HepG2 (cell line): ENCODE measurements around the gene ST7L. TPM values are rescaled to one million over a fixed set of nuclear protein-coding genes. Genes with fewer than 3 reads are reported as not detected.

Experiments used
- AKAP8 ChIP-seq: sonication (generic); formaldehyde crosslinking; IDR thresholded peaks from 2 replicates; pipeline ENCODE4 v1.5.1; 2020; ENCODE audit warnings: mild to moderate bottlenecking, missing genetic modification reagents
- ARID5B ChIP-seq: IDR thresholded peaks from 2 replicates; pipeline ENCODE4 v1.4.0; 2020; ENCODE audit warnings: mild to moderate bottlenecking, missing genetic modification reagents
- FOXA1 ChIP-seq, 2 experiments: fragments of 450-650 bp in 1 of 2; sonication (generic) in 1 of 2; formaldehyde crosslinking in 1 of 2; IDR thresholded peaks; 2 replicates each; pipeline versions ENCODE4 v1.4.0 to v1.6.1; 2016 to 2020; ENCODE audit warnings: missing genetic modification reagents in 1 of 2
- HDAC2 ChIP-seq: sonication (generic); formaldehyde crosslinking; IDR thresholded peaks from 2 replicates; pipeline ENCODE4 v1.4.0; 2020; ENCODE audit warnings: missing genetic modification reagents
- IRF2 ChIP-seq: IDR thresholded peaks from 2 replicates; pipeline ENCODE4 v1.6.1; 2018; ENCODE audit warnings: missing genetic modification reagents, missing compliant biosample characterization
- MEF2D ChIP-seq: sonication (generic); formaldehyde crosslinking; IDR thresholded peaks from 2 replicates; pipeline ENCODE4 v1.5.1; 2020; ENCODE audit warnings: mild to moderate bottlenecking, missing genetic modification reagents
- NKX3-1 ChIP-seq: sonication (generic); formaldehyde crosslinking; IDR thresholded peaks from 2 replicates; pipeline ENCODE4 v1.5.0; 2020; ENCODE audit warnings: missing genetic modification reagents
- PLRG1 ChIP-seq: fragments of 450-650 bp; conservative IDR thresholded peaks from 2 replicates; pipeline ENCODE4 v1.6.1; 2016
- PPARG ChIP-seq: conservative IDR thresholded peaks from 2 replicates; pipeline ENCODE4 v1.6.1; 2016; ENCODE audit warnings: missing biosample characterization, missing genetic modification reagents
- PTBP1 ChIP-seq: fragments of 200-400 bp; formaldehyde crosslinking; IDR thresholded peaks from 2 replicates; pipeline ENCODE4 v1.6.1; 2018; ENCODE audit warnings: low read length, low read depth; ENCODE audit not compliant: poor library complexity, severe bottlenecking
- RCOR2 ChIP-seq: IDR thresholded peaks from 2 replicates; pipeline ENCODE4 v1.6.1; 2016; ENCODE audit warnings: missing biosample characterization, missing genetic modification reagents
- RFXANK ChIP-seq: IDR thresholded peaks from 2 replicates; pipeline ENCODE4 v1.6.1; 2016
- SETDB1 ChIP-seq: sonication (generic); formaldehyde crosslinking; IDR thresholded peaks from 2 replicates; pipeline ENCODE4 v1.5.1; 2020; ENCODE audit warnings: missing genetic modification reagents, mild to moderate bottlenecking, borderline replicate concordance
- SKI ChIP-seq: fragments of 450-650 bp; IDR thresholded peaks from one replicate; pipeline ENCODE4 v1.6.1; 2018; ENCODE audit warnings: mild to moderate bottlenecking; ENCODE audit not compliant: partially characterized antibody
- SOX5 ChIP-seq: IDR thresholded peaks from 2 replicates; pipeline ENCODE4 v1.6.1; 2016; ENCODE audit warnings: borderline replicate concordance
- SOX6 ChIP-seq, 2 experiments: fragments of 450-650 bp in 1 of 2; sonication (generic) in 1 of 2; formaldehyde crosslinking in 1 of 2; IDR thresholded peaks; 2 replicates each; pipeline versions ENCODE4 v1.4.0 to v1.6.1; 2017 to 2020; ENCODE audit warnings: antibody characterized with exemption in 1 of 2, mild to moderate bottlenecking in 1 of 2, missing genetic modification reagents in 1 of 2
- SRSF9 ChIP-seq: fragments of 200-400 bp; formaldehyde crosslinking; IDR thresholded peaks from 2 replicates; pipeline ENCODE4 v1.6.1; 2018; ENCODE audit warnings: borderline replicate concordance, mild to moderate bottlenecking, low read depth, low read length; ENCODE audit not compliant: insufficient read depth, poor library complexity, severe bottlenecking
- THYN1 ChIP-seq: sonication (generic); formaldehyde crosslinking; IDR thresholded peaks from 2 replicates; pipeline ENCODE4 v1.8.1; 2023; ENCODE audit warnings: low read depth, mild to moderate bottlenecking, moderate library complexity, missing genetic modification reagents, borderline replicate concordance
- ZEB1 ChIP-seq: IDR thresholded peaks from 2 replicates; pipeline ENCODE4 v1.6.1; 2012; ENCODE audit warnings: mild to moderate bottlenecking, low read depth, inconsistent platforms; ENCODE audit not compliant: insufficient replicate concordance
- ZNF24 ChIP-seq: fragments of 450-650 bp; IDR thresholded peaks from 2 replicates; pipeline ENCODE4 v1.6.1; 2017; ENCODE audit warnings: antibody characterized with exemption, mild to moderate bottlenecking
- ZNF496 ChIP-seq: sonication (generic); formaldehyde crosslinking; IDR thresholded peaks from 2 replicates; pipeline ENCODE4 v1.8.1; 2023; ENCODE audit warnings: mild to moderate bottlenecking, moderate library complexity, missing genetic modification reagents; ENCODE audit not compliant: insufficient replicate concordance
- ZNF75D ChIP-seq: sonication (generic); formaldehyde crosslinking; IDR thresholded peaks from 2 replicates; pipeline ENCODE4 v1.8.1; 2023; ENCODE audit warnings: missing genetic modification reagents, mild to moderate bottlenecking, borderline replicate concordance
- polyA plus RNA-seq, 8 experiments: library from polyadenylated mRNA; depleted of rRNA in 3 of 8; stranded (reverse) in 7 of 8; unstranded in 1 of 8; fragments of >200 nt; fragmentation: Illumina TruSeq in 4 of 8; extraction: Trizol in 4 of 8; gene quantifications; 2 replicates each; pipeline versions ENCODE4 v1.2.1 to v1.2.3, GENCODE V29; 2011 to 2016; ENCODE audit warnings: low read depth in 4 of 8, missing spikeins in 1 of 8, mixed read lengths in 1 of 8; ENCODE audit not compliant: insufficient read depth in 1 of 8
- total RNA-seq, 5 experiments: library from RNA; depleted of rRNA; stranded (reverse); fragments of >200 nt; fragmentation: Illumina TruSeq; extraction: Trizol; gene quantifications; 2 replicates each; pipeline ENCODE4 v1.2.3, GENCODE V29; 2016; ENCODE audit warnings: low read depth in 1 of 5
- TF ChIP-seq, protein P1 (sequence below): sonication (generic); formaldehyde crosslinking; IDR thresholded peaks from 2 replicates; pipeline ENCODE4 v1.4.0; 2020; ENCODE audit warnings: missing genetic modification reagents
- TF ChIP-seq, protein P2 (sequence below): sonication (generic); formaldehyde crosslinking; IDR thresholded peaks from 2 replicates; pipeline ENCODE4 v1.8.1; 2023; ENCODE audit warnings: missing genetic modification reagents, mild to moderate bottlenecking, borderline replicate concordance

Gene ST7L
- total and polyA plus RNA-seq, 2 of the 13 experiments (the other 11 are each of a cell fraction or from before 2014, with no cell fraction given) = 8.6 to 19.9 TPM

DNA sequence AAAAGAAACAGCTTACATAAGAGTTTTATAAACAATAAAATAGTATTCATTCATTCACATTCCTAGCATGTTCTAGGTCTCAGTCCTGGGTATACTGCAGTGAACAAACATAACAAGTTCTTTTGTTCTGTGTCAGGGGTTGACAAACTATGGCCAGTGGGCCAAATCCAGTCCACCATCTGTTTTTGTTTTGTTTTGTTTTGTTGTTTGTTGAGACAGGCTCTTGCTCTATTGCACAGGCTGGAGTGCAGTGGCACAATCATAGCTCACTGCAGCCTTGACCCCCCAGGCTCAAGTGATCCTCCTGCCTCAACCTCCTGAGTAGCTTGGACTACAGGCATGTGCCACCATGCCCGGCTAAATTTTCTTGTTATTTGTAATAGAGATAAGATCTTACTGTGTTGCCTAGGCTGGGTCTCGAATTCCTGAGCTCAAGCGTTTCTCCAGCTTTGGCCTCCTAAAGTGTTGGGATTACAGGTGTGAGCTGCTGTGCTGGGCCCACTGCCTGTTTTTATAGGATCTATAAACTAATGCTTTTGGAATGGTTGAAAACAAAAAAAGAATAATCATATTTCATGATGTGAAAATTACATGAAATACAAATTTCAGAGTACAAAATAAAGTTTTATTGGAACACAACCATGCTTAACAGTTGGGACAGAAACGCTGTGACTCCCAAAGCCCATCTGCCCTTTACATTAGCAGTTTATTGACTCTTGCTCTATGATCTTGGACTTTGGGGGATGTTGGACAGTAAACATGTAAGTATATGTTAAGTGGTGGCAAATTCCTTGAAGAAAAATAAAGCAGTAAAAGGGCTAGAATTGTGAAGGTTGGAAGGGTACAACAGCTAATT is 18.5 kb upstream of the ST7L start (continued):
- TF ChIP-seq, protein P1, sequence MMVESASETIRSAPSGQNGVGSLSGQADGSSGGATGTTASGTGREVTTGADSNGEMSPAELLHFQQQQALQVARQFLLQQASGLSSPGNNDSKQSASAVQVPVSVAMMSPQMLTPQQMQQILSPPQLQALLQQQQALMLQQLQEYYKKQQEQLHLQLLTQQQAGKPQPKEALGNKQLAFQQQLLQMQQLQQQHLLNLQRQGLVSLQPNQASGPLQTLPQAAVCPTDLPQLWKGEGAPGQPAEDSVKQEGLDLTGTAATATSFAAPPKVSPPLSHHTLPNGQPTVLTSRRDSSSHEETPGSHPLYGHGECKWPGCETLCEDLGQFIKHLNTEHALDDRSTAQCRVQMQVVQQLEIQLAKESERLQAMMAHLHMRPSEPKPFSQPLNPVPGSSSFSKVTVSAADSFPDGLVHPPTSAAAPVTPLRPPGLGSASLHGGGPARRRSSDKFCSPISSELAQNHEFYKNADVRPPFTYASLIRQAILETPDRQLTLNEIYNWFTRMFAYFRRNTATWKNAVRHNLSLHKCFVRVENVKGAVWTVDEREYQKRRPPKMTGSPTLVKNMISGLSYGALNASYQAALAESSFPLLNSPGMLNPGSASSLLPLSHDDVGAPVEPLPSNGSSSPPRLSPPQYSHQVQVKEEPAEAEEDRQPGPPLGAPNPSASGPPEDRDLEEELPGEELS (CRISPR knock-in tag) = peak; percentile 59
- TF ChIP-seq SKI = no peak
- TF ChIP-seq NKX3-1 = no peak
- no peak for TF ChIP-seq SRSF9
- peak; percentile 40; the same call in 1 of the 2 replicates for TF ChIP-seq ARID5B (CRISPR knock-in tag)
- no peak for TF ChIP-seq AKAP8 (CRISPR knock-in tag)
- no peak for TF ChIP-seq PPARG
- TF ChIP-seq ZNF24 = peak; percentile 71; the same call in 1 of the 2 replicates
- TF ChIP-seq HDAC2 (CRISPR knock-in tag) = 0 out of 2 replicates have a peak, but pooled peaks have one; percentile 17
- TF ChIP-seq RFXANK (CRISPR knock-in tag) = no peak
- TF ChIP-seq SETDB1 (CRISPR knock-in tag) = no peak
- TF ChIP-seq PTBP1 = no peak
- no peak for TF ChIP-seq THYN1 (CRISPR knock-in tag)
- no peak for TF ChIP-seq PLRG1
- TF ChIP-seq SOX5 (CRISPR knock-in tag) = peak; percentile 85; the same call in 1 of the 2 replicates
- TF ChIP-seq, protein P2, sequence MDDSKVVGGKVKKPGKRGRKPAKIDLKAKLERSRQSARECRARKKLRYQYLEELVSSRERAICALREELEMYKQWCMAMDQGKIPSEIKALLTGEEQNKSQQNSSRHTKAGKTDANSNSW (CRISPR knock-in tag) = no peak
- TF ChIP-seq MEF2D (CRISPR knock-in tag) = no peak
- no peak for TF ChIP-seq FOXA1 (IDR thresholded peaks at IDR 0.05)
- 0 out of 2 replicates have a peak, but pooled peaks have one; percentile 13 for TF ChIP-seq FOXA1 (CRISPR knock-in tag; IDR thresholded peaks at IDR 0.05)
- no peak for TF ChIP-seq ZNF496
- TF ChIP-seq ZNF75D = no peak
- TF ChIP-seq RCOR2 (CRISPR knock-in tag) = no peak
- no peak for TF ChIP-seq ZEB1
- TF ChIP-seq SOX6 (IDR thresholded peaks at IDR 0.05) = no peak
- TF ChIP-seq SOX6 (CRISPR knock-in tag; IDR thresholded peaks at IDR 0.05) = peak; percentile 71
- TF ChIP-seq IRF2 (CRISPR knock-in tag) = 0 out of 2 replicates have a peak, but pooled peaks have one; percentile 8
